B cell (primary cell): Measurements from ENCODE around the gene NRN1L. TPM values are rescaled to one million over a fixed set of nuclear protein-coding genes. Genes with fewer than 3 reads are reported as not detected.
A peak's percentile ranks its signal among the peaks of the same experiment; 100 is the strongest.

Experiments used
- ATAC-seq: fragments of 200-7000 bp; cut with Tn5 transposase; one replicate; pipeline ENCODE4 v1.10.0; 2021; ENCODE audit warnings: low read depth, mild to moderate bottlenecking, moderate number of reproducible peaks, moderate library complexity
- CTCF ChIA-PET: fragments of 350-600 bp; sonication (Branson Sonifier 250); formaldehyde crosslinking; loops from one replicate; lab custom pipeline; 2021; ENCODE audit warnings: antibody characterized with exemption, inconsistent platforms; lab: Charles Lee
- POLR2A ChIA-PET: fragments of 350-600 bp; sonication (Branson Sonifier 250); formaldehyde crosslinking; loops from one replicate; lab custom pipeline; 2021; ENCODE audit warnings: antibody characterized with exemption; lab: Charles Lee
- DNase-seq: peaks from one replicate; pipeline ENCODE4 v3.0.0; 2013
- H2AFZ ChIP-seq: 2 replicates; pipeline ENCODE4 v1.6.1; 2012; ENCODE audit warnings: mild to moderate bottlenecking, low read depth, low read length; ENCODE audit not compliant: insufficient read depth, poor library complexity, severe bottlenecking
- H3K27ac ChIP-seq, 2 donors: 1 replicate in 1 of 2; 2 replicates in 1 of 2; pipeline ENCODE4 v1.5.1; 2012 to 2013; ENCODE audit warnings: low read length in 2 of 2, mild to moderate bottlenecking in 2 of 2, moderate library complexity in 1 of 2
- H3K27me3 ChIP-seq, 4 experiments: fragments of 200-600 bp in 1 of 4; sonication (generic) in 1 of 4; replicated peaks in 1 of 4; 1 replicate in 2 of 4; 2 replicates in 2 of 4; pipeline versions ENCODE4 v1.6.1 to v1.7.0; 2013 to 2016; ENCODE audit warnings: low read length in 3 of 4, mild to moderate bottlenecking in 2 of 4, mixed read lengths in 1 of 4, moderate library complexity in 1 of 4; ENCODE audit not compliant: insufficient read depth in 4 of 4, control insufficient read depth in 3 of 4; ENCODE audit errors: control extremely low read depth in 1 of 4
- H3K36me3 ChIP-seq, 2 experiments: replicated peaks in 1 of 2; 1 replicate in 1 of 2; 2 replicates in 1 of 2; pipeline versions ENCODE4 v1.6.1 to v1.7.1; 2013; ENCODE audit warnings: low read length in 1 of 2; ENCODE audit not compliant: insufficient read depth in 2 of 2, control insufficient read depth in 1 of 2; ENCODE audit errors: control extremely low read depth in 1 of 2, extremely low read depth in 1 of 2
- H3K4me1 ChIP-seq, 2 donors: fragments of 200-600 bp in 1 of 2; sonication (generic) in 1 of 2; 1 replicate in 1 of 2; 2 replicates in 1 of 2; pipeline versions ENCODE4 v1.5.1 to v1.6.1; 2013 to 2017; ENCODE audit warnings: low read length in 2 of 2; ENCODE audit not compliant: control insufficient read depth in 2 of 2, insufficient read depth in 2 of 2
- H3K4me2 ChIP-seq: replicated peaks from 2 replicates; pipeline ENCODE3; 2012; ENCODE audit warnings: mild to moderate bottlenecking, low read depth, low read length; ENCODE audit not compliant: poor library complexity, severe bottlenecking
- H3K4me3 ChIP-seq, 5 experiments: fragments of 200-600 bp in 1 of 5; sonication (generic) in 1 of 5; 1 replicate in 3 of 5; 2 replicates in 2 of 5; pipeline versions ENCODE4 v1.5.1 to v1.7.0; 2011 to 2016; ENCODE audit warnings: low read length in 4 of 5, mild to moderate bottlenecking in 4 of 5, low read depth in 2 of 5, control low read depth in 1 of 5, moderate library complexity in 1 of 5; ENCODE audit not compliant: insufficient read depth in 1 of 5; ENCODE audit errors: control extremely low read depth in 1 of 5, extremely low read depth in 1 of 5
- H3K79me2 ChIP-seq: fragments of 200-600 bp; sonication (generic); one replicate; pipeline ENCODE4 v1.6.0; 2016; ENCODE audit warnings: low read length; ENCODE audit not compliant: control insufficient read depth, insufficient read depth
- H3K9ac ChIP-seq: fragments of 200-600 bp; sonication (generic); 2 replicates; pipeline ENCODE4 v1.6.1; 2017; ENCODE audit warnings: mild to moderate bottlenecking, low read length, moderate library complexity
- H3K9me3 ChIP-seq, 3 donors: one replicate each; pipeline versions ENCODE4 v1.6.1 to v1.7.1; 2013; ENCODE audit warnings: low read length in 2 of 3; ENCODE audit not compliant: control insufficient read depth in 2 of 3, insufficient read depth in 1 of 3; ENCODE audit errors: control extremely low read depth in 1 of 3
- H4K20me1 ChIP-seq: 2 replicates; pipeline ENCODE4 v1.6.0; 2012; ENCODE audit warnings: mild to moderate bottlenecking, low read length; ENCODE audit not compliant: insufficient read depth, control insufficient read depth, poor library complexity, severe bottlenecking
- H3K27ac Mint-ChIP-seq: one replicate; pipeline ENCODE4 v1.8.0; 2021; ENCODE audit warnings: mixed read lengths
- H3K27me3 Mint-ChIP-seq: one replicate; pipeline ENCODE4 v1.8.0; 2021; ENCODE audit warnings: mixed read lengths
- H3K4me1 Mint-ChIP-seq: one replicate; pipeline ENCODE4 v1.8.0; 2021; ENCODE audit warnings: mixed read lengths
- H3K4me3 Mint-ChIP-seq: one replicate; pipeline ENCODE4 v1.8.0; 2021; ENCODE audit warnings: mixed read lengths
- H3K9me3 Mint-ChIP-seq: one replicate; pipeline ENCODE4 v1.8.0; 2022; ENCODE audit warnings: mixed read lengths; ENCODE audit not compliant: insufficient read depth
- CTCF ChIP-seq: fragments of 200-600 bp; IDR thresholded peaks from one replicate; pipeline ENCODE4 v1.8.0; 2022; ENCODE audit warnings: antibody characterized with exemption, mild to moderate bottlenecking
- EZH2 ChIP-seq: IDR thresholded peaks from 2 replicates; pipeline ENCODE4 v1.6.1; 2012; ENCODE audit warnings: borderline replicate concordance, low read depth, mild to moderate bottlenecking, moderate library complexity, low read length; ENCODE audit not compliant: insufficient read depth, poor library complexity, severe bottlenecking
- WGBS: methylation state at CpG from one replicate; pipeline ENCODE4 v1.1.5; 2013; ENCODE audit warnings: missing lambda C conversion rate; ENCODE audit not compliant: insufficient coverage; 5-methylcytosine and 5-hydroxymethylcytosine counted together
- intact Hi-C: fragments of 100-400 bp; cut with micrococcal nuclease; formaldehyde crosslinking; loops from one replicate; pipeline ENCODE4 v1.10.0; 2022
- polyA plus RNA-seq: library from polyadenylated mRNA; depleted of rRNA; stranded (reverse); fragments of >200 nt; gene quantifications from 2 replicates; pipeline ENCODE4 v1.2.3, GENCODE V29; 2012
- total RNA-seq, 2 donors: library from RNA; stranded (reverse); fragments of 120-200 nt in 1 of 2; gene quantifications; 1 replicate in 1 of 2; 2 replicates in 1 of 2; pipeline versions ENCODE4 v1.2.3 to v1.2.4, GENCODE V29; 2013 to 2022

Gene NRN1L
- total and polyA plus RNA-seq, 2 donors (not counting 1 experiment from before 2014, with no cell fraction given), result 2.1 to 4.1 TPM

GRCh38 chr16:67927131-67927941 is 42.7 kb downstream of the NRN1L start:
- H3K27ac Mint-ChIP-seq, result no peak overlapping the region
- no peak overlapping the region for H3K9ac ChIP-seq
- no peaks in the 10 kb centered on the region for H3K27me3 ChIP-seq
- H3K27me3 Mint-ChIP-seq, result no peaks in the 10 kb centered on the region
- peaks cover 26% of the 10 kb centered on the region for H3K4me1 Mint-ChIP-seq
- ATAC-seq (no peak), DNase-seq (no peak)
- POLR2A ChIA-PET, result no interaction called here
- peaks cover 9 to 27% of the 10 kb centered on the region in 2 donors for H3K4me1 ChIP-seq
- H3K4me3 Mint-ChIP-seq, result no peak overlapping the region
- no peak overlapping the region for H3K4me3 ChIP-seq
- no peaks in the 10 kb centered on the region for H3K9me3 ChIP-seq
- H3K4me2 ChIP-seq, result no peak overlapping the region
- H2AFZ ChIP-seq, result no peak overlapping the region
- H3K36me3 ChIP-seq, result peaks cover 0 to 51% of the 10 kb centered on the region in 2 experiments
- no peaks in the 10 kb centered on the region for H3K9me3 Mint-ChIP-seq
- CTCF ChIA-PET, result interaction anchor here (0.7 to 3.3 kb wide), 4 partner anchors 12 to 257 kb away, joined by 4 to 17 read pairs (median 8); no protein-coding TSS in a partner anchor
- H3K79me2 ChIP-seq, result peaks cover 41% of the 10 kb centered on the region
- 95% methylated on average over 21 of the region's 22 CpGs for WGBS
- TF ChIP-seq EZH2 (no peak), CTCF (no peak)
- H4K20me1 ChIP-seq, result peaks cover 42% of the 10 kb centered on the region
- H3K27ac ChIP-seq, result peak overlapping the region in 1 of 2 donors; percentile 21
- intact Hi-C loops, result no loop called here

- H3K4me3 Mint-ChIP-seq, result no peak overlapping the region
- Histone ChIP-seq H3K36me3 (peaks cover 2 to 50% of the 10 kb centered on the region in 2 experiments), H3K4me3 (no peak overlapping the region), H2AFZ (no peak overlapping the region), H3K27ac (no peak overlapping the region), H3K79me2 (peaks cover 38% of the 10 kb centered on the region), H3K9me3 (no peaks in the 10 kb centered on the region), H4K20me1 (peaks cover 42% of the 10 kb centered on the region), H3K27me3 (no peaks in the 10 kb centered on the region), H3K4me1 (peaks cover 9 to 27% of the 10 kb centered on the region in 2 donors), H3K4me2 (no peak overlapping the region), H3K9ac (no peak overlapping the region)
- WGBS, result 80% methylated on average over 4 of the region's 7 CpGs
- DNase-seq, result no peak
- intact Hi-C loops, result loop anchor here (1.0 kb wide), 2 partner anchors 45 to 112 kb away; no protein-coding TSS in a partner anchor
- H3K27ac Mint-ChIP-seq, result peak overlapping the region; percentile 50
- CTCF ChIA-PET, result interaction anchor here (0.5 to 3.6 kb wide), 18 partner anchors 9 to 300 kb away, joined by 3 to 30 read pairs (median 4); partner anchors contain the start of genes LCAT, NRN1L, PSKH1 and PSMB10
- ATAC-seq, result peak; percentile 8
- POLR2A ChIA-PET, result no interaction called here
- no peaks in the 10 kb centered on the region for H3K27me3 Mint-ChIP-seq
- H3K9me3 Mint-ChIP-seq, result no peaks in the 10 kb centered on the region
- peaks cover 26% of the 10 kb centered on the region for H3K4me1 Mint-ChIP-seq
- no peak for TF ChIP-seq CTCF
- no peak for TF ChIP-seq EZH2
Measured at GRCh38 chr16:67928147-67928546, 43.5 kb downstream of the NRN1L start.
